Measurements from ENCODE around the gene CADM2.

CADM2 gene

DNA sequence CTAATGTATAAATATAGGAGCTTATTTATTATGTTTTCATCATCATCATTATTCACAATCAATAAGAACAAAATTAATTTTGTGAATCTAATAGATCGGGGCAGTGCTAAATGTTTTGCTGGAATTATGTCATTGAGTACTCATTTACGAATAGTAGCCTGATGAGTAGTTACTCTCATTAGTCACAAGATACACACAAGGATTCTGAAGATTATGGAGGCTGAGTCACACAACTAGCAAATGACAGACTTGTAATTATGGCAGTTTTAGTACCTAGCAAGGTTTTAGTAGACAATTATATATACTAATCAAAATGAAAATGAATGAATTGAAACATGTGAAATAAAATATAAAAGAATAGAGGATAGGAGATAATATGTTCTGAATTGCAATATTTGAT is 954.2 kb downstream of the CADM2 start:
- no peak overlapping the region for H3K4me3 ChIP-seq (IDR thresholded peaks at IDR 0.05; ENCODE audit: insufficient read depth, low read depth, low read length)
- no peaks in the 10 kb centered on the region for H3K4me1 ChIP-seq (ENCODE audit: low read depth, poor library complexity, severe bottlenecking)
- H3K79me2 ChIP-seq (ENCODE audit: insufficient read depth, low read depth): no peaks in the 10 kb centered on the region
- no peak overlapping the region for H3K27ac ChIP-seq
- H3K9ac ChIP-seq: no peak overlapping the region
- H4K20me1 ChIP-seq (ENCODE audit: insufficient read depth): no peaks in the 10 kb centered on the region
- H3K27me3 ChIP-seq (ENCODE audit: insufficient read depth, low read depth): no peaks in the 10 kb centered on the region
- TF ChIP-seq CTCF (conservative IDR thresholded peaks at IDR 0.05; ENCODE audit: low read depth, low read length): no peak
- no peak overlapping the region for H3K4me2 ChIP-seq
- no peaks in the 10 kb centered on the region for H3K36me3 ChIP-seq (ENCODE audit: insufficient read depth)
- H2AFZ ChIP-seq (ENCODE audit: low read depth): no peak overlapping the region

GRCh38 chr3:85922374-85922773 is 963.6 kb downstream of the CADM2 start:
- no peaks in the 10 kb centered on the region for H3K36me3 ChIP-seq (ENCODE audit: insufficient read depth)
- H3K4me3 ChIP-seq (IDR thresholded peaks at IDR 0.05; ENCODE audit: insufficient read depth, low read depth, low read length): no peak overlapping the region
- no peaks in the 10 kb centered on the region for H3K4me1 ChIP-seq (ENCODE audit: low read depth, poor library complexity, severe bottlenecking)
- TF ChIP-seq CTCF (conservative IDR thresholded peaks at IDR 0.05; ENCODE audit: low read depth, low read length): no peak
- H3K4me2 ChIP-seq: no peak overlapping the region
- H3K27ac ChIP-seq: no peak overlapping the region
- H4K20me1 ChIP-seq (ENCODE audit: insufficient read depth): no peaks in the 10 kb centered on the region
- H3K9ac ChIP-seq: no peak overlapping the region
- no peaks in the 10 kb centered on the region for H3K27me3 ChIP-seq (ENCODE audit: insufficient read depth, low read depth)
- H2AFZ ChIP-seq (ENCODE audit: low read depth): no peak overlapping the region
- no peaks in the 10 kb centered on the region for H3K79me2 ChIP-seq (ENCODE audit: insufficient read depth, low read depth)

DNA sequence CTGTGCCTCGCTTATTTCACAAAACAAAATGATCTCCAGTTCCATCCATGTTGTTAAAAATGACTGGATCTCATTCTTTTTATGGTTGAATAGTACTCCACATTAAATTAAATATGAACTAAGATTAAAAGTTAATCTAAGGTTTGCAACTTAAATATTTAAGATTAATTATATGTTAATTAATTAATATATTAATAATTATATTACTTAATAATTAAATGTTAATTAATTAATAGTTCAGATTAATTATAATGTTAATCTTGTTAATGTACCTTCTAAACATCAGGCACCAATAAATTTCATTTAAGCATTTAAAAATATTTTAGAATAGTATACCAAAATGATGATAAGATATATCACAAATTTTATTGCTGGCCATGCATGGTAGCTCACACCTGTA is 971.9 kb downstream of the CADM2 start:
- no peak overlapping the region for H2AFZ ChIP-seq (ENCODE audit: low read depth)

GRCh38 chr3:85933326-85933725 is 974.5 kb downstream of the CADM2 start:
- no peak for TF ChIP-seq CTCF (conservative IDR thresholded peaks at IDR 0.05; ENCODE audit: low read depth, low read length)
- Histone ChIP-seq H3K4me3 (IDR thresholded peaks at IDR 0.05; ENCODE audit: insufficient read depth, low read depth, low read length) (no peak overlapping the region), H3K27me3 (ENCODE audit: insufficient read depth, low read depth) (no peaks in the 10 kb centered on the region), H4K20me1 (ENCODE audit: insufficient read depth) (no peaks in the 10 kb centered on the region), H3K36me3 (ENCODE audit: insufficient read depth) (no peaks in the 10 kb centered on the region), H3K9ac (no peak overlapping the region), H3K4me1 (ENCODE audit: low read depth, poor library complexity, severe bottlenecking) (no peaks in the 10 kb centered on the region), H3K27ac (no peak overlapping the region), H2AFZ (ENCODE audit: low read depth) (no peak overlapping the region), H3K79me2 (ENCODE audit: insufficient read depth, low read depth) (no peaks in the 10 kb centered on the region), H3K4me2 (no peak overlapping the region)

More for the DNA sequence above, 971.9 kb downstream of the CADM2 start:
- Histone ChIP-seq H3K4me1 (ENCODE audit: low read depth, poor library complexity, severe bottlenecking) (no peaks in the 10 kb centered on the region), H3K79me2 (ENCODE audit: insufficient read depth, low read depth) (no peaks in the 10 kb centered on the region), H3K4me2 (no peak overlapping the region), H3K36me3 (ENCODE audit: insufficient read depth) (no peaks in the 10 kb centered on the region), H3K4me3 (IDR thresholded peaks at IDR 0.05; ENCODE audit: insufficient read depth, low read depth, low read length) (no peak overlapping the region), H4K20me1 (ENCODE audit: insufficient read depth) (no peaks in the 10 kb centered on the region), H3K27ac (no peak overlapping the region), H3K9ac (no peak overlapping the region), H3K27me3 (ENCODE audit: insufficient read depth, low read depth) (no peaks in the 10 kb centered on the region)
- no peak for TF ChIP-seq CTCF (conservative IDR thresholded peaks at IDR 0.05; ENCODE audit: low read depth, low read length)

Measured in KMS-11 (cell line).